HEK293 (cell line): Measurements from ENCODE around the gene RNF187.
A peak's percentile ranks its signal among the peaks of the same experiment; 100 is the strongest.

Experiments used
- CTCF ChIA-PET: fragments of 350-600 bp; formaldehyde crosslinking; extraction: SDS; loops from one replicate; lab custom pipeline; 2021; ENCODE audit warnings: antibody characterized with exemption; lab: Yijun Ruan, JAX
- POLR2A ChIA-PET: fragments of 300-600 bp; formaldehyde crosslinking; extraction: SDS; loops from one replicate; lab custom pipeline; 2020; ENCODE audit warnings: antibody characterized with exemption, inconsistent platforms; lab: Yijun Ruan, JAX
- H3K27ac ChIP-seq: fragments of 200-500 bp; sonication (Bioruptor generic); 2 replicates; pipeline ENCODE4 v1.5.1; 2014; ENCODE audit warnings: low read depth, low read length, control low read depth, inconsistent platforms; ENCODE audit errors: extremely low read depth
- H3K36me3 ChIP-seq, 2 experiments: fragments of 200-500 bp in 1 of 2; sonication (Bioruptor generic) in 1 of 2; 1 replicate in 1 of 2; 2 replicates in 1 of 2; pipeline ENCODE4 v1.5.1; 2014 to 2017; ENCODE audit warnings: inconsistent platforms in 2 of 2, low read length in 2 of 2; ENCODE audit not compliant: control insufficient read depth in 2 of 2, insufficient read depth in 1 of 2
- H3K4me1 ChIP-seq: fragments of 200-500 bp; sonication (Bioruptor generic); 2 replicates; pipeline ENCODE4 v1.5.1; 2014; ENCODE audit warnings: mild to moderate bottlenecking, low read length, inconsistent platforms; ENCODE audit not compliant: control insufficient read depth, insufficient read depth
- H3K4me3 ChIP-seq: 2 replicates; pipeline ENCODE4 v1.5.1; 2011; ENCODE audit warnings: low read depth, mild to moderate bottlenecking, control low read depth, low read length, moderate library complexity
- H3K9me3 ChIP-seq: fragments of 200-500 bp; sonication (Bioruptor generic); 2 replicates; pipeline ENCODE4 v1.5.1; 2014; ENCODE audit warnings: low read depth, low read length, inconsistent platforms; ENCODE audit not compliant: control insufficient read depth, insufficient read depth
- BCL11B ChIP-seq: fragments of 450-650 bp; formaldehyde crosslinking; IDR thresholded peaks from 2 replicates; pipeline ENCODE4 v1.5.1; 2016; ENCODE audit warnings: low read depth, missing biosample characterization, missing genetic modification characterization
- GLIS1 ChIP-seq: fragments of 450-650 bp; formaldehyde crosslinking; IDR thresholded peaks from 2 replicates; pipeline ENCODE4 v1.5.1; 2016; ENCODE audit warnings: missing biosample characterization, missing genetic modification characterization
- HOXD13 ChIP-seq: sonication (generic); formaldehyde crosslinking; IDR thresholded peaks from 2 replicates; pipeline ENCODE4 v1.8.0; 2022; ENCODE audit warnings: missing genetic modification reagents, borderline replicate concordance
- IKZF3 ChIP-seq: fragments of 450-650 bp; IDR thresholded peaks from 2 replicates; pipeline ENCODE4 v1.5.0; 2018; ENCODE audit warnings: missing biosample characterization, mild to moderate bottlenecking, missing genetic modification characterization, moderate library complexity
- PRDM1 ChIP-seq: fragments of 450-650 bp; formaldehyde crosslinking; IDR thresholded peaks from 2 replicates; pipeline ENCODE4; 2016; ENCODE audit warnings: missing biosample characterization, missing genetic modification characterization
- REPIN1 ChIP-seq: fragments of 450-650 bp; formaldehyde crosslinking; IDR thresholded peaks from 2 replicates; pipeline ENCODE4 v1.5.1; 2017; ENCODE audit warnings: missing biosample characterization, missing genetic modification characterization, low read depth
- SCRT2 ChIP-seq: fragments of 450-650 bp; formaldehyde crosslinking; IDR thresholded peaks from 2 replicates; pipeline ENCODE4 v1.5.1; 2016; ENCODE audit warnings: missing biosample characterization, missing genetic modification characterization
- ZBTB48 ChIP-seq: fragments of 450-650 bp; formaldehyde crosslinking; IDR thresholded peaks from 2 replicates; pipeline ENCODE4 v1.5.1; 2016; ENCODE audit warnings: missing biosample characterization, missing genetic modification characterization
- ZNF133 ChIP-seq: fragments of 450-650 bp; formaldehyde crosslinking; IDR thresholded peaks from 2 replicates; pipeline ENCODE4 v1.5.1; 2016; ENCODE audit warnings: missing biosample characterization, missing genetic modification characterization
- ZNF18 ChIP-seq: fragments of 450-650 bp; formaldehyde crosslinking; IDR thresholded peaks from 2 replicates; pipeline ENCODE4 v1.5.1; 2016; ENCODE audit warnings: missing biosample characterization, missing genetic modification characterization
- ZNF202 ChIP-seq: fragments of 450-650 bp; formaldehyde crosslinking; IDR thresholded peaks from 2 replicates; pipeline ENCODE4 v1.5.1; 2016; ENCODE audit warnings: missing biosample characterization, missing genetic modification characterization, borderline replicate concordance
- ZNF239 ChIP-seq: fragments of 450-650 bp; formaldehyde crosslinking; IDR thresholded peaks from 2 replicates; pipeline ENCODE4 v1.5.1; 2016; ENCODE audit warnings: missing biosample characterization, missing genetic modification characterization
- ZNF391 ChIP-seq: fragments of 450-650 bp; formaldehyde crosslinking; IDR thresholded peaks from 2 replicates; pipeline ENCODE4 v1.5.1; 2016; ENCODE audit warnings: low read depth, missing biosample characterization, missing genetic modification characterization, borderline replicate concordance
- ZNF404 ChIP-seq: fragments of 450-650 bp; formaldehyde crosslinking; IDR thresholded peaks from 2 replicates; pipeline ENCODE4 v1.5.1; 2017; ENCODE audit warnings: missing biosample characterization, missing genetic modification characterization
- ZNF521 ChIP-seq: fragments of 450-650 bp; formaldehyde crosslinking; IDR thresholded peaks from 2 replicates; pipeline ENCODE4 v1.5.1; 2017; ENCODE audit warnings: missing biosample characterization, mild to moderate bottlenecking, missing genetic modification characterization
- ZNF548 ChIP-seq: fragments of 450-650 bp; formaldehyde crosslinking; IDR thresholded peaks from 2 replicates; pipeline ENCODE4 v1.5.1; 2016; ENCODE audit warnings: missing biosample characterization, missing genetic modification characterization
- ZNF571 ChIP-seq: fragments of 450-650 bp; formaldehyde crosslinking; IDR thresholded peaks from 2 replicates; pipeline ENCODE4 v1.5.0; 2017; ENCODE audit warnings: missing biosample characterization, missing genetic modification characterization
- ZSCAN18 ChIP-seq: fragments of 450-650 bp; formaldehyde crosslinking; IDR thresholded peaks from 2 replicates; pipeline ENCODE4 v1.5.1; 2016; ENCODE audit warnings: missing biosample characterization, missing genetic modification characterization
- ZSCAN4 ChIP-seq: fragments of 450-650 bp; formaldehyde crosslinking; IDR thresholded peaks from 2 replicates; pipeline ENCODE4 v1.5.1; 2017; ENCODE audit warnings: missing biosample characterization, missing genetic modification characterization

RNF187 gene

GRCh38 chr1:228490120-228491078, 3.2 kb downstream of the RNF187 start (continued):
- TF ChIP-seq ZNF18 (tag by site-specific recombination) (no peak), ZNF521 (tag by site-specific recombination) (no peak), ZNF391 (tag by site-specific recombination) (no peak), PRDM1 (tag by site-specific recombination) (no peak), ZNF404 (0 out of 2 replicates have a peak, but pooled peaks have one; percentile 38), ZBTB48 (tag by site-specific recombination) (peak; percentile 49; the same call in 1 of the 2 replicates)

- CTCF ChIA-PET, result no interaction called here
- POLR2A ChIA-PET, result no interaction called here
- TF ChIP-seq ZNF133, result no peak
- 0 out of 2 replicates have a peak, but pooled peaks have one; percentile 17 for TF ChIP-seq BCL11B (tag by site-specific recombination)
- TF ChIP-seq, all 188 proteins: peak for 1
- no peak overlapping the region for H3K27ac ChIP-seq
- peaks cover 38 to 81% of the 10 kb centered on the region in 2 experiments for H3K36me3 ChIP-seq
- H3K4me1 ChIP-seq, result peaks cover 3% of the 10 kb centered on the region; the same call in 1 of the 2 replicates
- no peak overlapping the region for H3K4me3 ChIP-seq
- no peaks in the 10 kb centered on the region for H3K9me3 ChIP-seq
Observed at GRCh38 chr1:228493141-228494043, 6.2 kb downstream of the RNF187 start.

- Histone ChIP-seq H3K4me3 (no peak overlapping the region), H3K9me3 (no peaks in the 10 kb centered on the region), H3K4me1 (peaks cover under 1% of the 10 kb centered on the region; the same call in 1 of the 2 replicates), H3K36me3 (peaks cover 38 to 76% of the 10 kb centered on the region in 2 experiments), H3K27ac (no peak overlapping the region)
- ChIA-PET CTCF (no interaction called here), POLR2A (no interaction called here)
- TF ChIP-seq IKZF3 (tag by site-specific recombination), result no peak
- TF ChIP-seq ZNF404, result no peak
- no peak for TF ChIP-seq SCRT2
- TF ChIP-seq ZNF239 (tag by site-specific recombination), result no peak
- TF ChIP-seq REPIN1 (tag by site-specific recombination), result no peak
- TF ChIP-seq ZNF571 (tag by site-specific recombination), result no peak
Observed at GRCh38 chr1:228494044-228494353, 6.8 kb downstream of the RNF187 start.

GRCh38 chr1:228494391-228494790, 7.2 kb downstream of the RNF187 start:
- Histone ChIP-seq H3K4me3 (no peak overlapping the region), H3K4me1 (no peaks in the 10 kb centered on the region), H3K27ac (no peak overlapping the region), H3K9me3 (no peaks in the 10 kb centered on the region), H3K36me3 (peaks cover 34 to 72% of the 10 kb centered on the region in 2 experiments)
- POLR2A ChIA-PET, result no interaction called here
- no peak for TF ChIP-seq ZSCAN18
- TF ChIP-seq ZNF202 (tag by site-specific recombination), result no peak
- TF ChIP-seq SCRT2, result no peak
- TF ChIP-seq HOXD13, result no peak
- TF ChIP-seq ZNF391 (tag by site-specific recombination), result no peak
- no peak for TF ChIP-seq ZNF548
- no peak for TF ChIP-seq ZSCAN4 (tag by site-specific recombination)
- TF ChIP-seq GLIS1, result no peak
- CTCF ChIA-PET, result no interaction called here
